Thyroid gland (tissue), 4 donors: ENCODE measurements around the gene TMEM238.

ENCODE experiments used
- CTCF ChIP-seq, 6 experiments: fragments of 200-600 bp in 3 of 6; fragments of 450-650 bp in 3 of 6; sonication (generic) in 3 of 6; IDR thresholded peaks; one replicate each; pipeline ENCODE4 v1.5.1; 2016 to 2019; ENCODE audit warnings: antibody characterized with exemption in 6 of 6, mild to moderate bottlenecking in 2 of 6, inconsistent platforms in 1 of 6, moderate library complexity in 1 of 6
- POLR2A ChIP-seq, 2 donors: fragments of 450-650 bp; IDR thresholded peaks; one replicate each; pipeline ENCODE4 v1.6.1; 2017; ENCODE audit warnings: antibody characterized with exemption in 2 of 2, mild to moderate bottlenecking in 2 of 2, moderate library complexity in 1 of 2

- no peak for TF ChIP-seq CTCF (IDR thresholded peaks at IDR 0.05)
- no peak for TF ChIP-seq POLR2A (IDR thresholded peaks at IDR 0.05)
Measured at GRCh38 chr19:55370305-55370988, 13.6 kb downstream of the TMEM238 start, which contains the start of gene IL11.
